ENCODE measurements around the gene FAM219A.

GRCh38 chr9:34451135-34451534 lies 7.2 kb downstream of the FAM219A start:
- TF ChIP-seq CTCF (IDR thresholded peaks at IDR 0.05) (no peak), POLR2A (IDR thresholded peaks at IDR 0.05) (no peak), EP300 (IDR thresholded peaks at IDR 0.05) (no peak)

All from upper lobe of left lung (tissue), 4 donors.